Measurements from ENCODE around the gene NAV2.

The NAV2 gene

GRCh38 chr11:19984048-19984742, 271.6 kb downstream of the NAV2 start:
- peaks cover 7% of the 10 kb centered on the region for H3K27me3 Mint-ChIP-seq (ENCODE audit: low read depth)

DNA sequence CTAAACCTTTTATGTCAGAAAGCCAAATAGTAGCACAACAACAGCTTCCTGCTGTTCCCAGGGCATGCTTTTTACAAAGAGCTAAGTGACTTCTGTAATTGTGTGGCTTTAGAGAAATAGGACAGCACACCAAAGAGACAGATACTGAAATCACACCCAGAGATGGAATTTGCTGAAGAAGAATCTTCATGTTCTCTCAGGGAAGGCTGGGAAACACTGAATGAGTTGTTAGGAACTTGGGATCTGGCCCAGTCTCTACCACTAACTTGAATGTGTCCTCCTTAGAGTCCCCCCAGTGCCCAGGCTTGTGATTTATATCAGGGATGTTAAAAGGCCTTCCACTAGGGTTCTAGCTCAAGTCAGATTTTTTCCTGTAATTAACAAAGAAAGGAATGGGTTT, 272.5 kb downstream of the NAV2 start:
- peaks cover 7% of the 10 kb centered on the region for H3K27me3 Mint-ChIP-seq (ENCODE audit: low read depth)
- H3K36me3 Mint-ChIP-seq (ENCODE audit: low read depth), result no peaks in the 10 kb centered on the region
- no peak overlapping the region for H3K4me3 Mint-ChIP-seq
- H3K9me3 Mint-ChIP-seq, result no peaks in the 10 kb centered on the region
- no peaks in the 10 kb centered on the region for H3K4me1 Mint-ChIP-seq (ENCODE audit: low read depth)
- no peak overlapping the region for H3K27ac Mint-ChIP-seq

More at GRCh38 chr11:19984048-19984742, 271.6 kb downstream of the NAV2 start:
- no peaks in the 10 kb centered on the region for H3K9me3 Mint-ChIP-seq
- no peak overlapping the region for H3K4me3 Mint-ChIP-seq
- H3K36me3 Mint-ChIP-seq (ENCODE audit: low read depth), result no peaks in the 10 kb centered on the region
- no peak overlapping the region for H3K27ac Mint-ChIP-seq
- H3K4me1 Mint-ChIP-seq (ENCODE audit: low read depth), result no peaks in the 10 kb centered on the region

- Mint-ChIP-seq H3K27ac (no peak overlapping the region), H3K27me3 (ENCODE audit: low read depth) (peaks cover 7% of the 10 kb centered on the region), H3K36me3 (ENCODE audit: low read depth) (no peaks in the 10 kb centered on the region), H3K9me3 (no peaks in the 10 kb centered on the region), H3K4me1 (ENCODE audit: low read depth) (no peaks in the 10 kb centered on the region), H3K4me3 (no peak overlapping the region)
These were observed 274.7 kb downstream of the NAV2 start for GRCh38 chr11:19987331-19987801.

DNA sequence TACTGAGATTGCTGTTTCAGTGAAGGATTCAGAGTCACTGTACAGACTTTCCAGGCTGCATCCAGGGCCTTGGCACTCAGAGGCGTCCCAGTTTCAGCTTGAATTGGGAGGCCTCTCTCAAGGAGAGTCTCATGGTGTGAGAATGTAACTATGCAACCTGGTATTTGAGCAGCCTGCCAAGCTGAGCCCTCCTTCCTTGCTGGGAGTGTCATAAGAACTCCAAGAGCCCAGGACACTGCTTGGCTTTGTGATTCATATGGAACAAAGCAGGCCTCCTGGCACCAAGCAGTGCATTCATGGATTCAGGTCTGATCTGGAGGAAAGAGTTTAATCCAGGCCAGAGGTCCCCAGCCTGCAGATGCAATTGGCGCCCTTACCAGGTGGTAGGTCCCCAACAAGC, 276.0 kb downstream of the NAV2 start:
- no peaks in the 10 kb centered on the region for H3K4me1 Mint-ChIP-seq (ENCODE audit: low read depth)
- no peak overlapping the region for H3K27ac Mint-ChIP-seq
- H3K9me3 Mint-ChIP-seq, result no peaks in the 10 kb centered on the region
- H3K36me3 Mint-ChIP-seq (ENCODE audit: low read depth), result no peaks in the 10 kb centered on the region
- H3K27me3 Mint-ChIP-seq (ENCODE audit: low read depth), result peaks cover 7% of the 10 kb centered on the region
- H3K4me3 Mint-ChIP-seq, result no peak overlapping the region

GRCh38 chr11:19989191-19989590, 276.6 kb downstream of the NAV2 start:
- no peak overlapping the region for H3K27ac Mint-ChIP-seq
- H3K4me3 Mint-ChIP-seq, result no peak overlapping the region
- peaks cover 7% of the 10 kb centered on the region for H3K27me3 Mint-ChIP-seq (ENCODE audit: low read depth)
- no peaks in the 10 kb centered on the region for H3K4me1 Mint-ChIP-seq (ENCODE audit: low read depth)
- no peaks in the 10 kb centered on the region for H3K9me3 Mint-ChIP-seq
- no peaks in the 10 kb centered on the region for H3K36me3 Mint-ChIP-seq (ENCODE audit: low read depth)

- H3K36me3 Mint-ChIP-seq (ENCODE audit: low read depth), result no peaks in the 10 kb centered on the region
- H3K4me1 Mint-ChIP-seq (ENCODE audit: low read depth), result no peaks in the 10 kb centered on the region
- no peak overlapping the region for H3K4me3 Mint-ChIP-seq
- peaks cover 6% of the 10 kb centered on the region for H3K27me3 Mint-ChIP-seq (ENCODE audit: low read depth)
- no peaks in the 10 kb centered on the region for H3K9me3 Mint-ChIP-seq
- H3K27ac Mint-ChIP-seq, result no peak overlapping the region
These were observed 279.5 kb downstream of the NAV2 start for GRCh38 chr11:19992162-19992561.

DNA sequence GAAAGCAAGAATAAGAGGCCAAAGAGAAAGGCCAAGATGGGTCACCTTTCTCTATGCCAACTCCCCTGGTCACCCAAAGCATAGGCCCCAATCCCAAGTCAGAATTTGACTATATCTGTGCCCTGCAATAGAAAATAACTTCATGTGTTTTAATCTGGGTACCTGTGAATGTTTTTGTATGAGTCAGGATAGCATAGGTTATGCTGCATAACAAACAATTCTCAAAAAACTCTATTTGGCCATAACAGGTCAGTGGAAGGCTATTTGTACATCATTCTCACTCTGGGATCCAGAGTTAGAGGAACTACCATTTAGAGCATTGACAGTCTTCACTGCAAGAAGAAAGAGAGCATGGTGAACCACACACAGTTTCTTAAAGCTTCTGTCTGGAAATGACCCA, 280.4 kb downstream of the NAV2 start:
- H3K27me3 Mint-ChIP-seq (ENCODE audit: low read depth), result no peaks in the 10 kb centered on the region
- no peaks in the 10 kb centered on the region for H3K9me3 Mint-ChIP-seq
- H3K4me1 Mint-ChIP-seq (ENCODE audit: low read depth), result no peaks in the 10 kb centered on the region
- no peak overlapping the region for H3K27ac Mint-ChIP-seq
- no peaks in the 10 kb centered on the region for H3K36me3 Mint-ChIP-seq (ENCODE audit: low read depth)
- no peak overlapping the region for H3K4me3 Mint-ChIP-seq

DNA sequence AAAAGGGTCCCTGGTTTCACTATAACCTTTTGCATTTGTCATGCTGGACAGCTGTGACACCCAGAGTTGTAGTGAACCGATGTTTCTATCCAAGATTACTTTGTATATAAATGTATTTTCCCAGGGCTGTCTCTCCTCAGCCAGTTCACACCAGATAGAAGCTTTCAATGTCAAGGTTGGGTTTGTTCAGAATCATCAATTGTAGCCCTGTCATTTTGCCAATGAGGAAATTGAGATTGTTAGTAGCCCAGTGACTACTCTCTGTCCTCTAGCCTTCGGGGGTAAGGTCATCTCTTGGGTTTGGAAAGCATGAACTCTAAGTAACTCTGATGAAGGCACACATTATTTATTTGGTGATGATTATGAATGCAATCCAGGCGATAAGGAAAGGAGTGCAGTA, 282.0 kb downstream of the NAV2 start:
- no peaks in the 10 kb centered on the region for H3K27me3 Mint-ChIP-seq (ENCODE audit: low read depth)
- H3K4me3 Mint-ChIP-seq, result no peak overlapping the region
- H3K4me1 Mint-ChIP-seq (ENCODE audit: low read depth), result no peaks in the 10 kb centered on the region
- H3K36me3 Mint-ChIP-seq (ENCODE audit: low read depth), result no peaks in the 10 kb centered on the region
- no peaks in the 10 kb centered on the region for H3K9me3 Mint-ChIP-seq
- no peak overlapping the region for H3K27ac Mint-ChIP-seq

GRCh38 chr11:19995145-19995544, 282.5 kb downstream of the NAV2 start:
- Mint-ChIP-seq H3K27ac (no peak overlapping the region), H3K27me3 (ENCODE audit: low read depth) (no peaks in the 10 kb centered on the region), H3K4me1 (ENCODE audit: low read depth) (no peaks in the 10 kb centered on the region), H3K36me3 (ENCODE audit: low read depth) (no peaks in the 10 kb centered on the region), H3K9me3 (no peaks in the 10 kb centered on the region), H3K4me3 (no peak overlapping the region)

DNA sequence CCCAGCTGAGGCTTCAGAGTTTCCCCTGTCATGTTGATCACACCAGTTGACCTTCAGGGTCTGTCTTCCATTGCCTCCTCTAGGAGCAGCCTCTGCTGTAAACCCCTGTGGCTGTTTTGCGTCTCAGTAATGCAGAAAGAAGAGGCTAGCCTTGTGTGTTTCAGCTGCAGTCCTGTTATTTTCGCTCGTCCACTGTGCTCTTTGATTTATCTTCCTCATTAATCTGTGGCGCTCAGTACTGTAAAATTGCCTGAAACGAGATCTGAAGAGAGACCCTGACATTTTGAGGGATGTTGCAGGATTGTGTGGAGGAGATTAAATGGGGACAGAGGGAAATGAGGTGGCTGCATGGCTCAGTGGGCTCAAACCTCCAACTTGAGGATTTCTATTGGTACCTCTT, 283.9 kb downstream of the NAV2 start:
- Mint-ChIP-seq H3K4me1 (ENCODE audit: low read depth) (no peaks in the 10 kb centered on the region), H3K27me3 (ENCODE audit: low read depth) (no peaks in the 10 kb centered on the region), H3K4me3 (no peak overlapping the region), H3K9me3 (no peaks in the 10 kb centered on the region), H3K36me3 (ENCODE audit: low read depth) (no peaks in the 10 kb centered on the region), H3K27ac (no peak overlapping the region)

GRCh38 chr11:20000022-20000350, 287.3 kb downstream of the NAV2 start:
- no peaks in the 10 kb centered on the region for H3K36me3 Mint-ChIP-seq (ENCODE audit: low read depth)
- no peaks in the 10 kb centered on the region for H3K4me1 Mint-ChIP-seq (ENCODE audit: low read depth)
- H3K4me3 Mint-ChIP-seq, result no peak overlapping the region
- no peaks in the 10 kb centered on the region for H3K9me3 Mint-ChIP-seq
- no peak overlapping the region for H3K27ac Mint-ChIP-seq
- no peaks in the 10 kb centered on the region for H3K27me3 Mint-ChIP-seq (ENCODE audit: low read depth)

DNA sequence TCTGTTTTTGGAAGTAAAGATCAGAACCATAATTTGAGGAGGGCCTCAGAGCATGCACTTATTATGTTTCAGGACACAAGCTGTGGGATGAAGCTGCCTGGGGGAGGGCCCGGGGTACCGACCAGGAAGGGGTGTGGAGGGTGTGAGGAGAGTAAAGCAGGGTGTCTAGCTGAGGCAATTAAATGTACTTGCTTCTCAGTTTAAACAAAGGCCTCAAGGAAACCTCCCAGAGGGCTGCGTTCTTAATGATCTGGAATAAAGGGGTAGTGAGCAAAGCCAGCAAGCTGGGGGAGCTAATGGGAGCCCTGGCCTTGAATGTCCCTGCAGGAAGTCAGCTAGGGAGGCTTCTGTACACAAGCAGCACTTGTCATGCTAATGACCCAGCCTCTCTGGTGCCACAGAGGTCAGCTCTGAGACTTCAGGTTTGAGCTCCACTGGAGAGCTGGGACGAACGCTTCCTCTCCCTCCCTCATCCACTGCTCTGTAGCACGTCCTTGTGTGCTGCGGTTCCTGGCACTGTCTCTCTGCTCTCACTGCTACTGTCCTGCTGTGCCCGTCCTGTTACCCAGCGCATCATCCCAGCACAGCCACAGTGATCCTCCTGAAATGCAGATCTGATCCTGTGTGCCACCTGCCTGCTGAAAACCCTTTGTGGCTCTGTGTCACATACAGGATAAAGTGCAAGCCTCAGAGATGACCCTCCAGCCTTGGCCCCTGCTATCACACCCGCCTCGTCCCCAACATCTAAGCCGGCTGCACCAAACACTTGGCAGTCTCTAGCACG, 287.9 kb downstream of the NAV2 start:
- H3K4me3 Mint-ChIP-seq, result no peak overlapping the region
- H3K27me3 Mint-ChIP-seq (ENCODE audit: low read depth), result no peaks in the 10 kb centered on the region
- H3K36me3 Mint-ChIP-seq (ENCODE audit: low read depth), result no peaks in the 10 kb centered on the region
- no peaks in the 10 kb centered on the region for H3K9me3 Mint-ChIP-seq
- H3K4me1 Mint-ChIP-seq (ENCODE audit: low read depth), result no peaks in the 10 kb centered on the region
- no peak overlapping the region for H3K27ac Mint-ChIP-seq

DNA sequence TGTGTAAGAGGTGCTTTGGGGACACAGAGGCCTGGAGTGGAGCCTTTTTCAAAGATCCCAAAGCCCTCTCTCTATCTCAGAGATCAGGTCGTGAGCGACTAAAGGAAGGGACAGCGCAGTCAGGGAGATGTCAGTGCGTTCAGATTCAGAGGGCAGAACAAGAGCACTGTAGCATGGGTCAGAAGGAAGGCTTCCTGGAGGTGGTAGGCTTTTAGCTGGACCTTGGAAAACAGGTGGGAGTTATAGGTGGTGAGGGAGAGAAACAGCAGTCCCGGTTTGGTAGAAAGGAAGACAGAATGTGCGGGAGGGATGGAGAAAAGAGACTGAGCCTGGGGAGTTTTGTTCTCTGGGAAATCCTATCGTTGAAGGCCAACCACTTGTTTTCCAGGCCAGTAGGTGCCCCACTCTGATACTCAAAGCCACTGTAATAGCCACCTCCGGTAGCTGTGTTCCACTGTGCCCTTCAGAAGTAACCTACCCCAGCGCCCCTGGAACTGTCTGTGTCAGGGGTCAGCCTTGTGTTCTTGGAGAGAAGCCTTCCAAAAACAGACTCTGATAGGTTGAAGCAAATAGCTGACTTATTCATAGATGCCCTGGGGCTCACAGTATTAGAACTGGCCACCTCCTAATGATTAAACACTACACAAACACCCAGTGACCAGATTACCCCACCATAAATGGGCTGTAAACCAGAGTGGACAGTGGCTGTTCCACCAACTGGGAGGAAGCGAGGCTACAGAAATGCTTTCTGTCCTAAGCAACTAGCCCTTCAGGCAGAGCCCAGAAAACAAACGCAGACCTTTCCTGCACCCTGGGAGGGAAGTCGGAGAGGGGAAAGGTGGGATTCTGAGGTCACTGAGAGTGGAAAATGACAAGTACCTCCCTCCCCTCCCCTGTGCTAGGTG, 289.9 kb downstream of the NAV2 start:
- Mint-ChIP-seq H3K36me3 (ENCODE audit: low read depth) (no peaks in the 10 kb centered on the region), H3K4me1 (ENCODE audit: low read depth) (no peaks in the 10 kb centered on the region), H3K27me3 (ENCODE audit: low read depth) (no peaks in the 10 kb centered on the region), H3K27ac (no peak overlapping the region), H3K4me3 (no peak overlapping the region), H3K9me3 (no peaks in the 10 kb centered on the region)

DNA sequence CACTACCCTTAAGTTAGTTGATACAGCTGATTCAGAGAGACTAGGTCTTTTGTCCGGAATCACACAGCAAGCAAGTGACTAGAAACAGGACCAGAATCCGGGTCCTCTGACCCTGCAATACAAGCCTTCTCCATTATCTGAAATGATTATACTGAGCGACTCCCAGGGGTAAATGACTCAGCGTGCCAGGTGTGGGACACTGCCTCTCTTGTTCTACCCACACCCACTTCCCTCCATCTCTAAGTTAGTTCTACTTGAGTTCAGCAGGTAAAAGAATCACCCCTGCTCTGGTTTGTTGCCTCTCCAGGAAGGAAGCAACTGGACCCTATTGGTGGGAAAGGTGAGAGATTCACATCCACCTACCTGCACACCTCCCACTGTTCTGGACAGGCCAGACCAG, 290.7 kb downstream of the NAV2 start:
- no peaks in the 10 kb centered on the region for H3K27me3 Mint-ChIP-seq (ENCODE audit: low read depth)
- H3K9me3 Mint-ChIP-seq, result no peaks in the 10 kb centered on the region
- no peaks in the 10 kb centered on the region for H3K36me3 Mint-ChIP-seq (ENCODE audit: low read depth)
- no peak overlapping the region for H3K27ac Mint-ChIP-seq
- H3K4me3 Mint-ChIP-seq, result no peak overlapping the region
- H3K4me1 Mint-ChIP-seq (ENCODE audit: low read depth), result no peaks in the 10 kb centered on the region

Data from T-helper 1 cell treated with Interleukin-12 subunit alpha and Interleukin-12 subunit beta and Interleukin-4 antibody, amounts not matched to agents 30 μg/mL and 1 μg/mL, for 36 hours (primary cell).